22Rv1 (cell line): ENCODE results near the gene ZNF77.

Source experiments
- ZFX ChIP-seq: fragments of 450-650 bp; IDR thresholded peaks from 2 replicates; pipeline ENCODE4 v1.6.1; 2017; ENCODE audit warnings: antibody characterized with exemption, borderline replicate concordance
- TF ChIP-seq, protein P1 (sequence below): fragments of 450-650 bp; IDR thresholded peaks from 2 replicates; pipeline ENCODE4 v1.5.1; 2017; ENCODE audit warnings: mild to moderate bottlenecking

- TF ChIP-seq, protein P1, sequence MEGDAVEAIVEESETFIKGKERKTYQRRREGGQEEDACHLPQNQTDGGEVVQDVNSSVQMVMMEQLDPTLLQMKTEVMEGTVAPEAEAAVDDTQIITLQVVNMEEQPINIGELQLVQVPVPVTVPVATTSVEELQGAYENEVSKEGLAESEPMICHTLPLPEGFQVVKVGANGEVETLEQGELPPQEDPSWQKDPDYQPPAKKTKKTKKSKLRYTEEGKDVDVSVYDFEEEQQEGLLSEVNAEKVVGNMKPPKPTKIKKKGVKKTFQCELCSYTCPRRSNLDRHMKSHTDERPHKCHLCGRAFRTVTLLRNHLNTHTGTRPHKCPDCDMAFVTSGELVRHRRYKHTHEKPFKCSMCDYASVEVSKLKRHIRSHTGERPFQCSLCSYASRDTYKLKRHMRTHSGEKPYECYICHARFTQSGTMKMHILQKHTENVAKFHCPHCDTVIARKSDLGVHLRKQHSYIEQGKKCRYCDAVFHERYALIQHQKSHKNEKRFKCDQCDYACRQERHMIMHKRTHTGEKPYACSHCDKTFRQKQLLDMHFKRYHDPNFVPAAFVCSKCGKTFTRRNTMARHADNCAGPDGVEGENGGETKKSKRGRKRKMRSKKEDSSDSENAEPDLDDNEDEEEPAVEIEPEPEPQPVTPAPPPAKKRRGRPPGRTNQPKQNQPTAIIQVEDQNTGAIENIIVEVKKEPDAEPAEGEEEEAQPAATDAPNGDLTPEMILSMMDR, result no peak
- TF ChIP-seq ZFX, result no peak
These were observed 37.1 kb upstream of the ZNF77 start for GRCh38 chr19:2981898-2982297.
